ENCODE measurements around the gene DCST1.

GRCh38 chr1:155033524-155033923 lies at the start of gene DCST1, which contains the start of gene DCST2:
- no peak for TF ChIP-seq ASH2L (IDR thresholded peaks at IDR 0.05; ENCODE audit: insufficient read length, low read depth, low read length)
- TF ChIP-seq ZNF674 (CRISPR knock-in tag; IDR thresholded peaks at IDR 0.05; ENCODE audit: low read depth): no peak
- no peak for TF ChIP-seq SALL2 (CRISPR knock-in tag; IDR thresholded peaks at IDR 0.05)
- TF ChIP-seq POLR2A (IDR thresholded peaks at IDR 0.05; ENCODE audit: insufficient read depth in 1 of 2, low read depth in 2 of 2, low read length in 2 of 2): no peak
- no peak for TF ChIP-seq RBM39 (IDR thresholded peaks at IDR 0.05; ENCODE audit: low read depth, low read length, poor library complexity, severe bottlenecking)
- no peak for TF ChIP-seq NFRKB (IDR thresholded peaks at IDR 0.05)
- TF ChIP-seq NBN (conservative IDR thresholded peaks at IDR 0.05): no peak
- no peak for TF ChIP-seq YY1 (IDR thresholded peaks at IDR 0.05; ENCODE audit: insufficient read depth, insufficient replicate concordance, low read depth, low read length)
